Ovary (tissue), 3 donors: Measurements from ENCODE around the gene MRPS18B.

Source experiments
- CTCF ChIP-seq, 3 donors: fragments of 450-650 bp in 2 of 3; fragments of 200-600 bp in 1 of 3; IDR thresholded peaks; one replicate each; pipeline versions ENCODE4 v1.5.1 to v1.8.0; 2016 to 2022; ENCODE audit warnings: antibody characterized with exemption in 3 of 3, mild to moderate bottlenecking in 1 of 3
- EP300 ChIP-seq: sonication (generic); formaldehyde crosslinking; IDR thresholded peaks from one replicate; pipeline ENCODE4 v1.6.1; 2017; ENCODE audit warnings: antibody characterized with exemption
- POLR2A ChIP-seq: fragments of 450-650 bp; IDR thresholded peaks from one replicate; pipeline ENCODE4 v1.6.1; 2017; ENCODE audit warnings: antibody characterized with exemption, mild to moderate bottlenecking, moderate library complexity
- donor health status: DM: no; HTN: no; CAD: no.

DNA sequence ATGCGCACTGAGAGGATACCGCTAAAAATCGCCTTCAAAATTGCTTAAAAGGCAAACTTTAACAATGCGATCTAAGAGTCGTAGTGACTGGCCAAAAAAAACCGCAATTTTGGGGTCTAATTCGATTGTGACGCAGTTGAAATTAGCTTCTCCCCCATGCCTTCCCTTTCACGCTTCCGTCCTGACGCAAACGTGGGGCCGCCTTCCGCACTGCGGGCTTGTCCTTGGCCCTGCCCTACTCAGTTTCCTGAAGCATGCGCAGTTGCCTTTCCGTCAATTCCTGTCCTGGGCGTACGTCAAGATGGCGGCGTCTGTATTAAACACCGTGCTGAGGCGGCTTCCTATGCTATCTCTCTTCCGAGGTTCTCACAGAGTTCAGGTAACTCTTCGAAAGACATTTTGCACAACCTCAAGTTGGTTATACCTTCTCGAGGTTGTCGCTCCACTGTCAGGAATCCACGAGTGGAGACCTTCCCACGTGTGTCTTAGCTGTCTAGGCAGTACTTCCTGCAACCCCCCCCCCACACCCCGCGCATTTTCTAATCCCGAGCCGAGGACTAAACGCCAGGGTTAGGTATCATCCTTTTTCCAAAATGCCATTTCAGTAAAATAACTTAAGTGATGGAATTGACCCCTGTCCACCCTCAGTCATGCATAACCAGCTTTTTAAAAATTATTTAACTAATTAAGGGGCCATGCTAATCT lies at the start of gene MRPS18B:
- TF ChIP-seq CTCF (IDR thresholded peaks at IDR 0.05) (no peak), POLR2A (peak; percentile 95), EP300 (no peak)
